IMR-90 (cell line): ENCODE measurements around the gene RAB30. TPM values are rescaled to one million over a fixed set of nuclear protein-coding genes. Genes with fewer than 3 reads are reported as not detected.

Experiments used
- ATAC-seq: fragments of 200-7000 bp; cut with Tn5 transposase; 2 replicates; pipeline ENCODE4 v1.9.1; 2020; ENCODE audit warnings: low read depth, mild to moderate bottlenecking, moderate library complexity
- BruUV-seq: library from RNA; stranded (reverse); fragments of 400-500 nt; replicated peaks from 2 replicates; lab custom pipeline; 2021; lab: Mats Ljungman, UMichigan
- CTCF ChIA-PET: fragments of 300-600 bp; formaldehyde crosslinking; extraction: SDS; loops from one replicate; lab custom pipeline; 2021; ENCODE audit warnings: antibody characterized with exemption; lab: Yijun Ruan, JAX
- POLR2A ChIA-PET: fragments of 300-600 bp; sonication (Branson Sonifier 250); formaldehyde crosslinking; loops from one replicate; lab custom pipeline; 2022; ENCODE audit warnings: antibody characterized with exemption; ENCODE audit not compliant: unreplicated experiment; lab: Charles Lee
- DNase-seq: peaks from one replicate; pipeline ENCODE4 v3.0.0; 2013
- H2AFZ ChIP-seq: replicated peaks from 2 replicates; pipeline ENCODE3; 2013; ENCODE audit warnings: low read length, mild to moderate bottlenecking; ENCODE audit not compliant: poor library complexity
- H2AK5ac ChIP-seq: 2 replicates; pipeline ENCODE4 v1.6.1; 2013; ENCODE audit warnings: low read depth, low read length, inconsistent platforms
- H2AK9ac ChIP-seq: replicated peaks from 2 replicates; pipeline ENCODE3; 2013; ENCODE audit warnings: mild to moderate bottlenecking, low read depth, low read length, moderate library complexity; ENCODE audit not compliant: poor library complexity
- H2BK120ac ChIP-seq: 2 replicates; pipeline ENCODE4 v1.6.1; 2013; ENCODE audit warnings: low read depth, low read length, inconsistent platforms
- H2BK15ac ChIP-seq: 3 replicates; pipeline ENCODE4 v1.6.1; 2013; ENCODE audit warnings: low read depth, low read length, inconsistent platforms
- H2BK20ac ChIP-seq: 2 replicates; pipeline ENCODE4 v1.6.1; 2013; ENCODE audit warnings: low read depth, mild to moderate bottlenecking, inconsistent platforms, low read length, moderate library complexity
- H2BK5ac ChIP-seq: 2 replicates; pipeline ENCODE4 v1.6.1; 2013; ENCODE audit warnings: mild to moderate bottlenecking, low read depth, low read length, inconsistent platforms; ENCODE audit not compliant: poor library complexity, severe bottlenecking
- H3K14ac ChIP-seq: replicated peaks from 2 replicates; pipeline ENCODE4 v1.6.1; 2013; ENCODE audit warnings: low read depth, low read length, inconsistent platforms
- H3K18ac ChIP-seq: 2 replicates; pipeline ENCODE4 v1.6.1; 2013; ENCODE audit warnings: low read depth, low read length, control low read depth
- H3K23ac ChIP-seq: 2 replicates; pipeline ENCODE4 v1.6.1; 2013; ENCODE audit warnings: low read depth, low read length, inconsistent platforms
- H3K27ac ChIP-seq: 2 replicates; pipeline ENCODE4 v1.5.1; 2013; ENCODE audit warnings: mild to moderate bottlenecking, control low read depth, low read length; ENCODE audit not compliant: insufficient read depth
- H3K27me3 ChIP-seq: 2 replicates; pipeline ENCODE4 v1.6.1; 2013; ENCODE audit warnings: low read length; ENCODE audit not compliant: control insufficient read depth, insufficient read depth
- H3K36me3 ChIP-seq: 2 replicates; pipeline ENCODE4 v1.6.1; 2013; ENCODE audit warnings: low read length, mixed read lengths; ENCODE audit not compliant: control insufficient read depth, insufficient read depth
- H3K4ac ChIP-seq: 2 replicates; pipeline ENCODE4 v1.6.1; 2013; ENCODE audit warnings: low read depth, low read length, inconsistent platforms
- H3K4me1 ChIP-seq: 2 replicates; pipeline ENCODE4 v1.6.1; 2013; ENCODE audit warnings: low read length, mixed read lengths; ENCODE audit not compliant: control insufficient read depth, insufficient read depth
- H3K4me2 ChIP-seq: 2 replicates; pipeline ENCODE4 v1.6.1; 2013; ENCODE audit warnings: low read depth, mild to moderate bottlenecking, control low read depth, low read length, moderate library complexity
- H3K4me3 ChIP-seq: 2 replicates; pipeline ENCODE4 v1.5.1; 2013; ENCODE audit warnings: low read depth, mild to moderate bottlenecking, control low read depth, low read length, moderate library complexity; ENCODE audit not compliant: insufficient read depth
- H3K56ac ChIP-seq: 2 replicates; pipeline ENCODE4 v1.6.1; 2013; ENCODE audit warnings: low read length, inconsistent platforms; ENCODE audit not compliant: insufficient read depth; ENCODE audit errors: extremely low read depth
- H3K79me1 ChIP-seq, 2 experiments: 2 replicates each; pipeline ENCODE4 v1.6.1; 2013; ENCODE audit warnings: low read length in 2 of 2, inconsistent platforms in 1 of 2, low read depth in 1 of 2
- H3K9ac ChIP-seq: 2 replicates; pipeline ENCODE4 v1.6.1; 2013; ENCODE audit warnings: low read depth, low read length, control low read depth
- H3K9me1 ChIP-seq: 2 replicates; pipeline ENCODE4 v1.6.1; 2013; ENCODE audit warnings: low read length, inconsistent platforms; ENCODE audit not compliant: insufficient read depth
- H3K9me3 ChIP-seq: 2 replicates; pipeline ENCODE4 v1.6.1; 2013; ENCODE audit warnings: low read length; ENCODE audit not compliant: control insufficient read depth, insufficient read depth
- H4K20me1 ChIP-seq: 2 replicates; pipeline ENCODE4 v1.6.1; 2013; ENCODE audit warnings: low read length, inconsistent platforms; ENCODE audit not compliant: insufficient read depth
- H4K5ac ChIP-seq: 2 replicates; pipeline ENCODE4 v1.6.1; 2013; ENCODE audit warnings: mild to moderate bottlenecking, low read depth, low read length, control low read depth
- H4K8ac ChIP-seq, 2 experiments: 2 replicates each; pipeline ENCODE4 v1.6.1; 2013; ENCODE audit warnings: low read depth in 2 of 2, low read length in 2 of 2, control low read depth in 1 of 2, inconsistent platforms in 1 of 2
- H4K91ac ChIP-seq: 2 replicates; pipeline ENCODE4 v1.6.1; 2013; ENCODE audit warnings: low read depth, low read length, inconsistent platforms; ENCODE audit not compliant: insufficient read depth
- BHLHE40 ChIP-seq: fragments of 150-350 bp; IDR thresholded peaks from 2 replicates; pipeline ENCODE4 v1.6.1; 2016; ENCODE audit warnings: mild to moderate bottlenecking, low read depth, low read length
- CEBPB ChIP-seq: IDR thresholded peaks from 2 replicates; pipeline ENCODE4 v1.6.1; 2012; ENCODE audit warnings: low read depth, low read length, improper control_type of control experiment
- CHD1 ChIP-seq: IDR thresholded peaks from 2 replicates; pipeline ENCODE4 v1.6.1; 2012; ENCODE audit warnings: low read depth, low read length, improper control_type of control experiment
- FOS ChIP-seq: fragments of 150-350 bp; IDR thresholded peaks from 2 replicates; pipeline ENCODE4 v1.6.1; 2016; ENCODE audit warnings: low read depth, low read length
- MAZ ChIP-seq: IDR thresholded peaks from 2 replicates; pipeline ENCODE4 v1.6.1; 2012; ENCODE audit warnings: low read depth, mild to moderate bottlenecking, low read length, improper control_type of control experiment, moderate library complexity, borderline replicate concordance
- MXI1 ChIP-seq: IDR thresholded peaks from 2 replicates; pipeline ENCODE4 v1.6.1; 2012; ENCODE audit warnings: low read depth, mild to moderate bottlenecking, low read length, moderate library complexity, borderline replicate concordance
- NFE2L2 ChIP-seq: fragments of 150-350 bp; IDR thresholded peaks from 2 replicates; pipeline ENCODE4 v1.6.1; 2016; ENCODE audit warnings: low read depth, mild to moderate bottlenecking, low read length
- POLR2A ChIP-seq: IDR thresholded peaks from 2 replicates; pipeline ENCODE4 v1.6.1; 2012; ENCODE audit warnings: mild to moderate bottlenecking, low read depth, low read length
- RAD21 ChIP-seq: IDR thresholded peaks from 2 replicates; pipeline ENCODE4 v1.6.1; 2012; ENCODE audit warnings: low read length, improper control_type of control experiment
- RCOR1 ChIP-seq: IDR thresholded peaks from 2 replicates; pipeline ENCODE4 v1.6.1; 2012; ENCODE audit warnings: mild to moderate bottlenecking, low read length, improper control_type of control experiment; ENCODE audit not compliant: insufficient replicate concordance
- RFX5 ChIP-seq: IDR thresholded peaks from 2 replicates; pipeline ENCODE4 v1.8.0; 2012; ENCODE audit warnings: low read depth, mild to moderate bottlenecking, low read length, moderate library complexity
- SMC3 ChIP-seq: fragments of 150-350 bp; IDR thresholded peaks from 2 replicates; pipeline ENCODE4 v1.6.1; 2016; ENCODE audit warnings: low read depth, mild to moderate bottlenecking, antibody characterized with exemption, low read length, moderate library complexity
- WGBS, 2 experiments: methylation state at CpG; one replicate each; pipeline versions ENCODE4 v1.1.5 to v1.1.7; 2013; ENCODE audit warnings: missing lambda C conversion rate in 2 of 2; ENCODE audit not compliant: insufficient read length in 1 of 2; ENCODE audit errors: extremely low coverage in 2 of 2; 5-methylcytosine and 5-hydroxymethylcytosine counted together
- dilution Hi-C: fragments of 300-500 bp; cut with HindIII; formaldehyde crosslinking; loops from one replicate; pipeline ENCODE4 v1.14.3; 2018; ENCODE audit warnings: low sequenced_read_pairs; ENCODE audit not compliant: unreplicated experiment
- in situ Hi-C: fragments of 300-500 bp; cut with MboI; formaldehyde crosslinking; loops from 3 replicates; pipeline ENCODE4 v1.14.3; 2019; ENCODE audit warnings: low sequenced_read_pairs, inconsistent platforms, mixed read lengths
- intact Hi-C: fragments of 100-400 bp; cut with micrococcal nuclease; formaldehyde crosslinking; loops from 2 replicates; pipeline ENCODE4 v1.10.0; 2022
- polyA plus RNA-seq, 3 experiments: library from polyadenylated mRNA; depleted of rRNA; stranded (reverse); fragments of >200 nt; gene quantifications; 2 replicates each; pipeline ENCODE4 v1.2.3, GENCODE V29; 2012; ENCODE audit warnings: low replicate concordance in 1 of 3
- total RNA-seq: library from RNA; depleted of rRNA; stranded (reverse); fragments of >200 nt; gene quantifications from 2 replicates; pipeline ENCODE4 v1.2.3, GENCODE V29; 2012
- TF ChIP-seq, protein P1 (sequence below): fragments of 150-350 bp; IDR thresholded peaks from 2 replicates; pipeline ENCODE4 v1.6.1; 2016; ENCODE audit warnings: low read depth, mild to moderate bottlenecking, low read length, moderate library complexity, borderline replicate concordance
- TF ChIP-seq, protein P2 (sequence below): conservative IDR thresholded peaks from 2 replicates; pipeline ENCODE4 v1.5.1; 2012; ENCODE audit warnings: mild to moderate bottlenecking, low read depth, low read length, improper control_type of control experiment

The RAB30 gene
- total and polyA plus RNA-seq, 2 of the 4 experiments (the other 2 are of a cell fraction), result 7.2 to 25.6 TPM

DNA sequence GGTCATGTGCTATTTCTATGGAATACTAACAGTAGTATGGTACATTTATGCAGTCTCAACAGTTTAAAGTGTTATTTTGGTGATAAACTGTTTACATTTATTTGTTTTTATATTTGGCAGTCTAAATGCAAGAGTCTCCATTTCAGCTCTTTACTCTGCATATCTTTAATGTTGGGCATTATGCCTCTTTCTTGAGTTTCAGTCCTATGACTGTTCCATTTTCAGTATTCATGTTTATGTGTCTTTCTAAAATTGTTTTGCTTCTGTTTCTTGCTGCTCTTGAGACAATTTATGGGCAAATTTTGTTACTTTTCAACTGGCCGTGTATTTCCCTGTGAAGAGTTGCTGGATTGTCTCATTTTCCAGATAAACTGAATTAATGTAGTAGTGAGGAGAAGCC is 6.6 kb upstream of the RAB30 start:
- no peak overlapping the region for H4K5ac ChIP-seq
- no peak overlapping the region for H3K23ac ChIP-seq
- H4K91ac ChIP-seq, result no peak overlapping the region
- no peak overlapping the region for H4K8ac ChIP-seq
- in situ Hi-C loops, result loop anchor here (10.0 kb wide), 1 partner anchor 173 kb away; the partner anchor contains the start of genes DDIAS and PRCP
- no peak overlapping the region for H3K27ac ChIP-seq
- no peak overlapping the region for H3K18ac ChIP-seq
- H3K9ac ChIP-seq, result no peak overlapping the region
- H2BK5ac ChIP-seq, result no peak overlapping the region
- intact Hi-C loops, result loop anchor here (10.0 kb wide), 1 partner anchor 363 kb away; no protein-coding TSS in a partner anchor
- dilution Hi-C loops, result no loop called here
- no peak overlapping the region for H2AK9ac ChIP-seq
- no TSS peak for BruUV-seq
- peaks cover 7% of the 10 kb centered on the region for H3K36me3 ChIP-seq
- H3K79me1 ChIP-seq, result peaks cover 19 to 30% of the 10 kb centered on the region in 2 experiments
- H3K4me2 ChIP-seq, result no peak overlapping the region
- no peak overlapping the region for H3K4me3 ChIP-seq
- no peak overlapping the region for H2BK15ac ChIP-seq
- H3K27me3 ChIP-seq, result no peaks in the 10 kb centered on the region
- no peaks in the 10 kb centered on the region for H3K4me1 ChIP-seq
- TF ChIP-seq BHLHE40, result no peak
- TF ChIP-seq CEBPB, result no peak
- TF ChIP-seq MAZ, result no peak
- TF ChIP-seq, protein P1, sequence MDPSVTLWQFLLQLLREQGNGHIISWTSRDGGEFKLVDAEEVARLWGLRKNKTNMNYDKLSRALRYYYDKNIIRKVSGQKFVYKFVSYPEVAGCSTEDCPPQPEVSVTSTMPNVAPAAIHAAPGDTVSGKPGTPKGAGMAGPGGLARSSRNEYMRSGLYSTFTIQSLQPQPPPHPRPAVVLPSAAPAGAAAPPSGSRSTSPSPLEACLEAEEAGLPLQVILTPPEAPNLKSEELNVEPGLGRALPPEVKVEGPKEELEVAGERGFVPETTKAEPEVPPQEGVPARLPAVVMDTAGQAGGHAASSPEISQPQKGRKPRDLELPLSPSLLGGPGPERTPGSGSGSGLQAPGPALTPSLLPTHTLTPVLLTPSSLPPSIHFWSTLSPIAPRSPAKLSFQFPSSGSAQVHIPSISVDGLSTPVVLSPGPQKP, result no peak
- no peak for TF ChIP-seq RCOR1
- no peak for TF ChIP-seq SMC3
- no peak for TF ChIP-seq POLR2A
- TF ChIP-seq, protein P2, sequence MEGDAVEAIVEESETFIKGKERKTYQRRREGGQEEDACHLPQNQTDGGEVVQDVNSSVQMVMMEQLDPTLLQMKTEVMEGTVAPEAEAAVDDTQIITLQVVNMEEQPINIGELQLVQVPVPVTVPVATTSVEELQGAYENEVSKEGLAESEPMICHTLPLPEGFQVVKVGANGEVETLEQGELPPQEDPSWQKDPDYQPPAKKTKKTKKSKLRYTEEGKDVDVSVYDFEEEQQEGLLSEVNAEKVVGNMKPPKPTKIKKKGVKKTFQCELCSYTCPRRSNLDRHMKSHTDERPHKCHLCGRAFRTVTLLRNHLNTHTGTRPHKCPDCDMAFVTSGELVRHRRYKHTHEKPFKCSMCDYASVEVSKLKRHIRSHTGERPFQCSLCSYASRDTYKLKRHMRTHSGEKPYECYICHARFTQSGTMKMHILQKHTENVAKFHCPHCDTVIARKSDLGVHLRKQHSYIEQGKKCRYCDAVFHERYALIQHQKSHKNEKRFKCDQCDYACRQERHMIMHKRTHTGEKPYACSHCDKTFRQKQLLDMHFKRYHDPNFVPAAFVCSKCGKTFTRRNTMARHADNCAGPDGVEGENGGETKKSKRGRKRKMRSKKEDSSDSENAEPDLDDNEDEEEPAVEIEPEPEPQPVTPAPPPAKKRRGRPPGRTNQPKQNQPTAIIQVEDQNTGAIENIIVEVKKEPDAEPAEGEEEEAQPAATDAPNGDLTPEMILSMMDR, result no peak
- no peak for TF ChIP-seq NFE2L2
- TF ChIP-seq MXI1, result no peak
- TF ChIP-seq RAD21, result no peak
- TF ChIP-seq CHD1, result no peak
- no peak for TF ChIP-seq FOS
- TF ChIP-seq RFX5, result no peak
- POLR2A ChIA-PET, result no interaction called here
- no peaks in the 10 kb centered on the region; the same call in 1 of the 2 replicates for H3K9me1 ChIP-seq
- no peak overlapping the region for H2BK120ac ChIP-seq
- no peaks in the 10 kb centered on the region for H3K9me3 ChIP-seq
- H3K4ac ChIP-seq, result no peak overlapping the region
- H4K20me1 ChIP-seq, result no peaks in the 10 kb centered on the region
- H2AK5ac ChIP-seq, result no peak overlapping the region
- CTCF ChIA-PET, result no interaction called here
- ATAC-seq (no peak), DNase-seq (no peak)
- no peak overlapping the region for H3K14ac ChIP-seq
- no peak overlapping the region for H2BK20ac ChIP-seq
- H2AFZ ChIP-seq, result no peak overlapping the region
- H3K56ac ChIP-seq, result no peak overlapping the region
- WGBS, 2 experiments, result no CpG with 5 or more reads among the region's 1 CpG
